ENCODE data around the gene ACACA. TPM values are rescaled to one million over a fixed set of nuclear protein-coding genes. Genes with fewer than 3 reads are reported as not detected.

The ACACA gene
- total RNA-seq, 4 donors from 2014 or later: 30.6 to 102 (median 50.5) TPM

GRCh38 chr17:37219876-37220606 lies 186.6 kb downstream of the ACACA start:
- TF ChIP-seq, protein P1, sequence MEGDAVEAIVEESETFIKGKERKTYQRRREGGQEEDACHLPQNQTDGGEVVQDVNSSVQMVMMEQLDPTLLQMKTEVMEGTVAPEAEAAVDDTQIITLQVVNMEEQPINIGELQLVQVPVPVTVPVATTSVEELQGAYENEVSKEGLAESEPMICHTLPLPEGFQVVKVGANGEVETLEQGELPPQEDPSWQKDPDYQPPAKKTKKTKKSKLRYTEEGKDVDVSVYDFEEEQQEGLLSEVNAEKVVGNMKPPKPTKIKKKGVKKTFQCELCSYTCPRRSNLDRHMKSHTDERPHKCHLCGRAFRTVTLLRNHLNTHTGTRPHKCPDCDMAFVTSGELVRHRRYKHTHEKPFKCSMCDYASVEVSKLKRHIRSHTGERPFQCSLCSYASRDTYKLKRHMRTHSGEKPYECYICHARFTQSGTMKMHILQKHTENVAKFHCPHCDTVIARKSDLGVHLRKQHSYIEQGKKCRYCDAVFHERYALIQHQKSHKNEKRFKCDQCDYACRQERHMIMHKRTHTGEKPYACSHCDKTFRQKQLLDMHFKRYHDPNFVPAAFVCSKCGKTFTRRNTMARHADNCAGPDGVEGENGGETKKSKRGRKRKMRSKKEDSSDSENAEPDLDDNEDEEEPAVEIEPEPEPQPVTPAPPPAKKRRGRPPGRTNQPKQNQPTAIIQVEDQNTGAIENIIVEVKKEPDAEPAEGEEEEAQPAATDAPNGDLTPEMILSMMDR (IDR thresholded peaks at IDR 0.05; ENCODE audit: low read depth): no peak

- TF ChIP-seq, protein P1 (IDR thresholded peaks at IDR 0.05; ENCODE audit: low read depth): no peak
Observed at GRCh38 chr17:37218849-37219248, 187.8 kb downstream of the ACACA start.

DNA sequence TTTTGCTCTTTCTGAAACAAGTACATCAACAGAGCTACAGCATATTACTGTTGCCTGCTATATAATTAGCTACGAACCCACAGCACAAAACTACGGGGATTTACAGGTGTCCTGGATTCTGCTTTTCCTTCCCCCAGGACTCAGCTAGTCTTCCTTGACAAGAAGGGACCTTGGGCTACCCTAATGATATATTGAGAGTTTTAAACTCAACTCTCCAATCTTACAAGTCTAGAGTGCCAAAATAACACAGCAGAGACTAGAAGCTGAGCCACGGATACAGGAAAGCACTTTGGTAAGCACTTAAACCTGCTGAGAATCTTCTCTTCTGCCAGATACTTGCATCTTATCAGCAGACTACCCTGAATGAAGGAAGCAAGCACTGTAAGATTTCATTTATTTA lies 192.2 kb downstream of the ACACA start:
- TF ChIP-seq, protein P1 (IDR thresholded peaks at IDR 0.05; ENCODE audit: low read depth): no peak

DNA sequence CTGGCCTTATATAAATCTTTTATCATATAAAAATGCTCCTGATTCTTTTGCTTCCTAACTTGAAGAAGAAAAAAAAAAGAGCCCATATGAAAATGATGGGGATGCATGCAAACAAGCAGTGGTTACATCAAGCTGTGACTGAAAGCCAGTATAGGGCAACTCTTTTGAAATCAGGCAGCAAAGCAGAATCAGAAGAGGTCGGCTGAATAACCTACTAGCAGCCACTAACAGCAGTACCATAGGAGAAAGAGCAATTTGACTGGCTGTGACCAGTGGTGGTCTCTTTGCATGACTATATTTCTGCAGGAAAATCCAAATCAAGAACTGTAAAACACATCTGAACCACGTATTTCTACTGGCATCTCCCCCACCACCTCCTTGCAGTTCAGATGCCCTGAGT lies 192.7 kb downstream of the ACACA start:
- TF ChIP-seq, protein P1 (IDR thresholded peaks at IDR 0.05; ENCODE audit: low read depth): no peak

- TF ChIP-seq, protein P1 (IDR thresholded peaks at IDR 0.05; ENCODE audit: low read depth): no peak
Observed at GRCh38 chr17:37212179-37212578, 194.5 kb downstream of the ACACA start.

DNA sequence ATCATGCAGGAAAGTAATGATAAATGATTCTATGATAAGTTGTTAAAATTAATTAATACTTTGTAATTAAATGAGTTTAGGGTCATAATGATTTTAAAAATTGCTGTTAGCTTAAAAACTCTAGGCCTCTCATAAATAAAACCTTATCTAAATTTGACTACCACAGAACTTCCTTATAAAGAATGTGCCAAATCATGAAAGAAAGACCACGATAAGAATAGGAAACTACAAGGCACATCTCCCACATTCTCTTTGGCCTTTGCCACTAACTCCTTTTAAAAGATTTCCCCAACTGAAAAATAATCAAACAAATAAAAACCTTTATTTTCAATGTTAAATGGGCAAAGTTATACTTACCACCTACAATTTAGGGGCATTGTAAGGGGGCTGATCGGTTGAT lies 195.5 kb downstream of the ACACA start:
- TF ChIP-seq, protein P1 (IDR thresholded peaks at IDR 0.05; ENCODE audit: low read depth): no peak

GRCh38 chr17:37207103-37207502 lies 199.5 kb downstream of the ACACA start:
- TF ChIP-seq, protein P1 (IDR thresholded peaks at IDR 0.05; ENCODE audit: low read depth): no peak

All from subcutaneous adipose tissue (tissue), 4 donors.